Measurements from ENCODE around the gene CREBBP.
"Not testable (repeated sequence)": the region's sequence is repeated elsewhere in the genome, so short reads cannot be mapped to it uniquely, and the experiment has no call there.

Gene CREBBP

DNA sequence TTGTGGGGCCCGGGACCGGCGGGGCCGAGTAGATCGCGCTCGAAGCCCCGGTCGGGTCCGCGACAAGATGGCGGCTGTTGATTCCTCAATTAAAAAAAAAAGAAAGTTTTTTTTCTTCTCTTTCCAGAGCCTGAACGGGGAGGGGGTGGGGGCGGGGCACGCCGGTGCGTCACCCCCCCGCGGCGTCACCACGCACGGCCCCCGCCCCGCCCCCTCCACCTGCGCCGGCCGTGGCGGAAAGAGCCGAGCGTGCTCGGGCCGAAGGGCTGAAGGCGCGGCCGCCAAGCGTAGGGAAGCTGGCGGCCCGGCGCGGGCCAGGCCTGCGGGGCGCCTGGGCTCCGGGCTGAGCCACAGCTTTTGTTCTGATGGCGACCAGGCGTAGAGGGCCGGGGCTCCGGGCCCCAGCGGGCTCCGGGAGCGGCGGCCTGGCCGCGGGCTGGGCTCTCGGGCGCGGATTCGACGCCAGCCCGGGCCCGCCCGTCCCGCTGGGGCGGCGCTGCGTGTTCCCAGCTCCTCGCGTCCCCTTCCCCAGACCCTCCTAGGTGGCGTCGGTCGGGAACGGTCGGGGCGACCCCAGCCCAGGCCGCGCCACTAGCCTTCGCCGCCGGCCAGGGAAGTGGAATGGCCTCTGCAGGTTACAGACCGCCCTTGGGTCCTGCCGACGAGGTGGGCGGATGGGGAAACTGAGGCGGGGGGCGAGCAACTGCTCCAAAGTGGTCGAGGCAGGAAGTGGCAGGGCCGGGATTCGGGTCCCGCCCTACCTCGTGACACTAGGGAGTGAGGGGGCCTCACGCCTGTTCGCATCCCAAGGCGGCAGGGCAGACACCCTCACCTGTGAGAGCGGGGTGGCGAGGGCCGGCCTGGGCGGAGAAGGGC lies at the start of gene CREBBP:
TSS of gene CREBBP (minus strand) at position 91 of the 876 bp plus-strand sequence. CDS start 797 bp downstream, outside the sequence.
- DNase-seq, result peak; percentile 92

DNA sequence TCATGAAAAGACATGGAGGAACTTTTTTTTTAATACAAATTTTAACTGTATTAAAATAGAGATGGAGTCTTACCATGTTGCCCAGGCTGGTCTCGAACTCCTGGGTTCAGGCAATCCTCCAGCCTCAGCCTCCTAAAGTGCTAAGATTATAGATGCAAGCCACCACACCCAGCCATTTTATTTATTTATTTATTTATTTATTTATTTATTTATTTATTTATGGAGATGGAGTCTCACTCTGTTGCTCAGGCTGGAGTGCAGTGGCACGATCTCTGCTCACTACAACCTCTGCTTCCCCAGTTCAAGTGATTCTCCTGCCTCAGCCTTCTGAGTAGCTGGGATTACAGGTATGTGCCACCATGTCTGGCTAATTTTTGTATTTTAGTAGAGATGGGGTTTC lies 46.6 kb upstream of the CREBBP start:
- not testable (repeated sequence) for DNase-seq

DNA sequence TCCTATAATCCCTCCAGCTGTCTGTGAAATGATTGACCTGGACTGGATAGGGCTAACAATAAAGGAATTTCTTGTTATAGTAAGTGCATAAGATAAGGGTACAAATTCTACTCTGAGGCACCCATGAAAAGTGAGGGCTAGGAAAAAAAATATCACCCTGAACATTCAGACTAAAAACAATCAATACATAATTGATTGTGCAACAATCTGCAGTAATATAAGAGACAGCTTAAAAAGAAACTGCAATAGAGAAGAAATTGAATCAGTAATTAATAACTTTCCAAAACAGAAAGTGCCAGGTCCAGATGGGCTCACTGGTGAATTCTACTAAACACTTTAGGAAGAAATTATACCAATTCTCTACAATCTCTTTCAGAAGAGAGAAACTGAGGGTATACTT lies 44.2 kb upstream of the CREBBP start:
- DNase-seq, result no peak

DNA sequence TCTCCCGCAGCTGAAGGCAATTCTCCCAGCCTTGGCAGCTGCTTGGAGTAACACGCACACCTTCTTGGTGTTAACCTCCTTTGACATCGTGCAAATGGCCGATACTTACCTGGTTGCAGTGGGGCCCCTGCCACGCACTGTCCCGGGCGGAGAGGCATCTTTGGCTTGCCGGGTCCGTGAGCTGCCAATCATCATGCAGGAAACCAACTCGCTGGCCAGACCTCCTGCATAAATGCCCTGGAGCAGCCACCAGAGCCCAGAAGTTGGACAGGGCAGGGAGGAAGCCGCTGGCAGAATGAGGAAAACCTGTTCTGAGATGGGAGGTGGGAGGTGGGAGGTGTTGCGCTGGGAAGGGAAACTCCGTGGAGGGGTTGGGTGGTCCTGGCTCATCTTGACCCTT lies 41.7 kb upstream of the CREBBP start:
- DNase-seq, result no peak

DNA sequence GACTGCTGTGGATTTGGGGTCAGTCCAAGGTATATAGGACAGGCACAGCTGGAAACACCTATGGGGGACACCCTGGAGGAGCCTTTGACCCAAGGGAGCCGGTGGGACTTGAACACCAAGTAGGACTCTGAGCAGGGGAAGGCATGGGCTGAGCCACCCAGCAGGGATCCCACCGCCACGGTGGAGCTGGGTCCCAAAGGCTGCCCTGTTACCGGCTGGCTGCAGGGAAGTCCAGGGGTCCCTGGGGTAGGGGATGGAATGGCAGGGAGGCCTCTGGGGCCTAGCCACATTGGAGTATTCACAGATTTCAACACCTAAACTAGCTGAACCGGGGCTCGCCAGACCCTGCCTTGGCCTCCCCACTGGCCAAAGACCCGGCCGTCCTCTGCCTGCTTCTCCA lies 39.7 kb upstream of the CREBBP start:
- DNase-seq, result no peak

DNA sequence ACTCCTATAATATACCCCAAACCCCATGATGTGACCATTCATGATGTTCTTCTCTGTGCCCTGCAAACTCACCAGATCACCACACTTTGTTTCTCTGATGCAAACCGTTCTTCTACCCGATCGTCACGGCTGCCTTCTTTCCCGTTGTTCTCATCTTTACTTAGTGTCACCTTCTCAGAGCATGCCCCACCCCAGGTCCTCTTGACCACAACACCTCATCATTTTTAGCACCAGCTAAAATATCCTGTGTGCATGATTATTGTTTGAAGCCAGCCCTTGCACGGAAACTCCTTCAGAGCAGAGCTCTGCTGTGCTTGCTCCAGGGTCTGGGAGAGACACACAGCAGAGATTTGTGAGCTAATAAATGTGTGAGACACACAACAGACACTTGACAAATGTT lies 38.9 kb upstream of the CREBBP start:
- DNase-seq, result no peak

DNA sequence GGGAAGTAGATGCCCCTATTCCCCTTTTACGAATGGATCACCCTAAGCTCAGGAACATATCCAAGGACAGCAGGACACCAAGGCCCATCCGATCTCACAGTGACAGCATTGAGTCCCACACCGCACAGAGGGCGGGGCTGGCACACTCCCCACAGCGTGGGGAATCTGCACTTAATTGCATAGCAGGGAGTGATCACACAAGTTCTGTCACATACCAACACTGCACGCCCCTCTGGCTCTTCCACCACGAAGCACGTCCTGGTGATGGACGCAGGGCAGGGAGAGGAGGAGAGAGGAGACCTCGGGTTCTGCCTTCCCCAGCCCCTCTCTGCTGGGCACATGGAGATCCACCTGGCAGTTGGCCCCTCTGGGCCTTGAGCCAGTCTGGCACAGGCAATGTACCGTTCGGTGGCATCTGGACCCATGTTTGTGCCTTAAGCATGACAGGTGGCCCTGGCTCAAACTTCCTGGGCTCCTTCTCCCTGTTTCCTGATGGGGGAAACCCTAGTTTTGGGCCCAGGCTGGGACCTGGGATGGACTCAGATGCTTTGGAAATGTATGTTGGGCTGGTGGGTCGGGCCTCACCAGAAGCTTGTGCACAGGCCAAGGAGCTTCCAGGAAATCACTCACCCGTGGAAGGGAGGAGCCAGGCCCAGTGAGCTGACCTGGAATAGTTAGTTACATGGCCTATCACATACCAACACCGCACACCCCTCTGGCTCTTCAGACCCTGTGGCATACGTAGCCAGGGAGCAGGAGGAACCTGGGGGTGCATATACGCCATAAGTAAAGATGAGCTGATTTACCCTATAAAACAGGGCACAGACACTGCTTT lies 35.1 kb upstream of the CREBBP start:
- DNase-seq, result no peak

DNA sequence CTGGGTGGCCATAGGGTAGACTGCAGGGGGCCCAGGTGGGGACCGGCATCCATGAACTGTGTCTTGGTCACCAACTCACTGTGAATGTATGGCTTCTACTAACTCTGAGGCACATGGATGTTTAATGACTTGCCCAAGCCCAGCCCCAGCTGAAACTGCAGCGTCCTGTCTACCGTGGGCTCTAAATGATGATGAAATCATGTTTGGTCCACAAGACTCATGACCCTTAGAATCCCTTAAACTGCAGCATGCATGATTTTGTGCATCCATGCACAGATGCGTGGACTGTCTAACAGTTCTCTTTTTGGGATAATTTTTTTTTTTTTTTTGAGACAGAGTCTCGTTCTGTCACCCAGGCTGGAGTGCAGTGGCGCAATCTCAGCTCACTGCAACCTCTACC lies 32.4 kb upstream of the CREBBP start:
- no peak for DNase-seq

DNA sequence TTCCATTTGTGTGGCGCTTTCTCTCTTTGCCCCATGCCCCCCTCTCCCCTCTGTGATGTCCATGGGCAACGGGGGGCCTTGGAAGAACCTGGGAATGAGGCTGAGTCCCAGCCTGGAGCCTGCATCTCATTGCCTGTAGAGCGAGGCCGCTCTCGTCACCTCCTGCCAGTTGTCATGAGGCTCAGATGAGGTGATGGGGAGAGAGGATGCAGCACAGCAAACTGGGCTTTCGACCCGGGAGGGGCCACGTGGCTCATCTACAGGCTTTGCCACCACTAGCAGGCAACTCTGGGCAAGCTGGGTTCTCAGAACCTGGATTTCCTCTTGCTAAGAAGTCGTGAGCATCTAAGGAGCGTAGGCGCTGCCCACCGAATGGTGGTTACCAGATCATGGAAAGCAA lies 31.9 kb upstream of the CREBBP start:
- no peak for DNase-seq

DNA sequence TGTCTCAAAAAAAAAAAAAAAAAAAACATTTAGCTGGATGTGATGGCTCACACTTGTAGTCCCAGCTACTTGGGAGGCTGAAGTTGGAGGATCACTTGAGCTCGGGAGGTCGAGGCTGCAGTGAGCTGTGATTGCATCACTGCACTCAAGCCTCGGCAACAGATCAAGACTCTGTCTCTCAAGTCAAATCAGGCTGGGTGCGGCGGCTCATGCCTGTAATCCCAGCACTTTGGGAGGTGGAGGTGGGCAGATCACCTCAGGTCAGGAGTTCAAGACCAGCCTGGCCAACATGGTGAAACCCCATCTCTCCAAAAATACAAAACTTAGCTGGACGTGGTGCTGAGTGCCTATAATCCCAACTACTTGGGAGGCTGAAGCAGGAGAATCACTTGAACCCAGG lies 31.2 kb upstream of the CREBBP start:
- DNase-seq, result not testable (repeated sequence)

DNA sequence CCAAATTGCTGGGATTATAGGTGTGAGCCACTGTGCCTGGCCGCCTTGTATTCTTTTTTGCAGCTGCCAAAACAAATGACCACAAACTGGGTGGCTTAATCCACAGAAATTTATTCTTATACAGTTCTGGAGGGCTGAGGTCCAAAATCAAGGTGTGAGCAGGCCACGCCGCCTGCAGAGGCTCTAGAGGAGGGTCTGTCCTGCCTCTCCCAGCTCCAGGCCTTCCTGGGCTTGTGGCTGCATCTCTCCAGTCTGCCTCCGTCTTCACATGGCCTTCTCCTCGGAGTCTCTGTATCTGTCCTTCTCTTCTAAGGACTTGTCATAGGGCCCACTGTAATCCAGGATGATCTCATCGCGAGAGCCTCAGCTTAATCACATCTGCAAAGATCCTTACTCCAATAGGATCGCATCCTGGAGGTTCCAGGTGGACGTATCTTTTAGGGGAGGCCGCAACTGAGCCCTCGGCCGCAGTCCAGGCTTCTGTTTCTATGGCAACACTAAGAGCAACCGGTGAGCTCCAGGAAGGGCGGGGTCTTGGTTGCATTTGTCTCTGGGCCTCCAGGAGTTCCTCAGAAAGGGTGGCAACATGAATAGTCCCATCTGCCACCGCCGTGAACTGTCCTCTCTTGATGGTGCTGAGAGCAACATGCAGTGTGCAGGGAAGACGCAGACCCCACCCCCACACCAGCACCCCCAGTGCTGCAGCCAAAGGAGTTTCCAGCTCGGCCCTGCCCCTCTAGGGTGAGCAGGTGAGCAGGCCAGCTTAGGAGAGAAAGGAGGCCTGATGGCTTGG lies 29.5 kb upstream of the CREBBP start:
- no peak for DNase-seq

DNA sequence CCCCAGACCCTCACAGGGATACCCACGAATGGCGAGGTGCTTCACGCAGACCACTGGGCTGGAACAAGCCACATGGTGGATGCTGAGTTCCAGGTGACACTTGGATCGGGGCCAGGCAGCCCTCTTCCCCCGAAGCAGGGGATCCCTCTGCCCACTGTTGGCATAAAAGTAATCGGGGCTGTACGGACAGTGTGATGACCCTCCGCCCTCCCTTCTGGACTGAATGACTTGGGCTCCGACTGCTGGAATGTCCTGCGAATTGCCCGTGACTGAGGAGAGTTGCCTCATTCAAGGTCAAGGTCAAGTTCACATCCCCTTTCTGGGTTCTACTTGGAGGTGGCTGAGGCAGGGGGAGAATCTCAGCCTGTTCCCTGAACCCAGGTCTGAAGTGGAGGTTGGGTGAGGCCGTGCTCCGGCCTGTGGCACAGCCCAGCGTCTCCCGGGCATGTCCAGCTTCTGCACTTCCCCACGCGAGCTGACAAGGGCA lies 28.5 kb upstream of the CREBBP start:
- no peak for DNase-seq

DNA sequence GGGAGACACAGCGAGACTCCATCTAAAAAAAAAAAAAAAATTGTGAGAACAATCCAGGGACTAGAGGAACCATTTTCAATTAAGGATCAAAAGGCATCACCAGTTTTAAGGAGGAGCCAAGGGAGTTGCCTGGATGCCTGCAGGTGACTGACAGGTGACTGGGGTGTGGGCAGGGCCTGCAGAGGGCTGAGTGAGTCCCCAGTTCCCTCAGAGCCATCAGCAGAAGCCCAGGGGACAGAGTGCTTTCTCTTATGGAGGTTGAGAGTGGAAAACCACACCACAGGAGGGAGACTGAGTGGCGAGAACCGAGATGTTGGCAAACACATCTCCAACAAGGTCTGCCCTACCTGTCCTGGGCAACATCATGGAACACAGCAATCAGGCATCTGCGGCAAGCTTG lies 27.1 kb upstream of the CREBBP start:
- no peak for DNase-seq

DNA sequence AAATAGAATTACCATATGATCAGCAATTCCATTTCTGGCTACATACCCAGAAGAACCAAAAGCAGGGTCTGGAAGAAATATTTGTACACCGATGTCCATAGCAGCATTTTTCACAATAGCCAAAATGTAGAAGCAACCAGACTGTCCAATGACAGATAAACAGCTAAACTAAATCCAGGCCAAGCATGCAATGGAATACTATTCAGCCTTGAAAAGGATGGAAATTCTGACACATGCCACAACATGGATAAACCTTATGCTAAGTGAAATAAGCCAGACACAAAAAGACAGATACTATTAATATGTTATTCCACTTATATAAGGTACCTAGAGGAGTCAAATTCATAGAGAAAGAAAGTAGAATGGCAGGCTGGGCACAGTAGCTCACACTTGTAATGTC lies 25.9 kb upstream of the CREBBP start:
- DNase-seq, result no peak

DNA sequence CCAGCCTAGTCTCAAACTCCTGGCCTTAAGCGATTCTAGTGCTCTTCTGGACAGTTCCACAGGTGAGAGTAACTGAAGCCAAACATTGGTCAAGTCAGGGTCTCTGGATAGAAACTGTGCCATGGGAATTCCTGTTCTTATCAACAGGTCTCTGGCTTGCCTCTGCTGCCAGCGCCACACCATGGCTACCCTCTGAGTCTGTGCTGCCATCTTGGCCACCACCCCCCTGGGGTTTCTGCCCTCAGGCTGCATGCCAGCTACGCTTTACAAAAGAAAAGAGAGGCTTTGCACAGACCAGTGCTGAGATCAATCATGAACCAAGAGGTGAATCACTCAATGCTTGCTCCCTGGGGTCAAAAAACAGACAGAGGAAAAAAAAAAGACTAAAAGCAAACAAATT lies 24.4 kb upstream of the CREBBP start:
- DNase-seq, result no peak

DNA sequence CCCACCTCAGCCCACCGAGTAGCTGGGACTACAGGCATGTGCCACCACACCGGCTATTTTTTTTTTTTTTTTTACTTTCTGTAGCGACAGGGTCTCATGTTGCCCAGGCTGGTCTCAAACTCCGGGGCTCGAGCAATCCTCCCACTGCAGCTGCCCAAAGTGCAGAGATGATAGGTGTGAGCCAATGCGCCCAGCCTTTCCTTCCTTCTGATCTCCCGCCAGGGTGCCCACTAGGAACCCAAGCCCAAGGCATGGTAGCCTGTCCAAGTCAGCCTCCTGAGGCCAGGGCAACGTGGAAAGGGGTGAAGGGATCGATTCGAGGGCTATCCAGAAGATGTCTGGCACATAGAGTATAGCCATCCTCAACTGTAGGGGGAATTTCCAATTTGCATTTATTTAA lies 9.6 kb upstream of the CREBBP start:
- no peak for DNase-seq

DNA sequence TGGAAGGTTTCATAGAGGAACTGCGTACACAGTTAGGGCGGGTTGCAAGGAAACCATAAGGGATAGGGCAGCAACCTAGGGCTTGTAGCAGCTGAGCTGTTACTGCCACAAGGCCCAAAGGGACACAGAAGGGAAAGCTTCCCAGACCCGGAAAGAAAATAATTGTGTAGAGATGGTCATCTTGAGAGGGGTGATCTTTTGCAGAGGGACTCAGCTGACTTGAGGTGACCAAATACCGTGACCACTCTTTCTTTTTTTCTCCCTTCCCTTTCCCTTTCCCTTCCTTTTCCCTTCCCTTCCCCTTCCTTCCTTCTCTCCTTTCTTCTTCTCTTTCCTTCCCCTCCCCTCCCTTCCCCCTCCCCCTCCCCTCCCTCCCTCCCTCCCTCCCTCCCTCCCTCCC lies 8.5 kb upstream of the CREBBP start:
- DNase-seq, result no peak

DNA sequence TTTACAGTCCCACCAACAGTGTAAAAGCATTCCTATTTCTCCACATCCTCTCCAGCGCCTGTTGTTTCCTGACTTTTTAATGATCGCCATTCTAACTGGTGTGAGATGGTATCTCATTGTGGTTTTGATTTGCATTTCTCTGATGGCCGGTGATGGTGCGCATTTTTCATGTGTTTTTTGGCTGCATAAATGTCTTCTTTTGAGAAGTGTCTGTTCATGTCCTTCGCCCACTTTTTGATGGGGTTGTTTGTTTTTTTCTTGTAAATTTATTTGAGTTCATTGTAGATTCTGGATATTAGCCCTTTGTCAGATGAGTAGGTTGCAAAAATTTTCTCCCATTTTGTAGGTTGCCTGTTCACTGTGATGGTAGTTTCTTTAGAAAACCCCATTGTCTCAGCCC lies 5.5 kb upstream of the CREBBP start:
- DNase-seq, result not testable (repeated sequence)

DNA sequence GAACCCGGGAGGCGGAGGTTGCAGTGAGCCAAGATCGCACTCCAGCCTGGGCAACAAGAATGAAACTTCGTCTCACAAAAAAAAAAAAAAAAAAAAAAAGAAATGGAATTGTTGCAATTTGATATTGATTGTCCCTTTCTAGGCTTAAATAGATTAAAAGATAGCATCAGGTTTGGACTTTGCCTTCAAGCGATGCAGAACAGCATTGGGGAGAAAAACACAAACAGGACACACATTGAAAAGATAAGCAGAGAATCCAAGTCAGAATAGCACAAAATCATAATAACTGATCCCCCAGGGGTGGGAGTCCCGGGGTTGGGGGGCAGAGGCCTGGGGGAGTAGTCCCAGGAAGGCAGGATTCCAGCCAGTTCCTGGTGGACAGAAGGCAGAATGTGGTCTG lies 3.9 kb upstream of the CREBBP start:
- no peak for DNase-seq

DNA sequence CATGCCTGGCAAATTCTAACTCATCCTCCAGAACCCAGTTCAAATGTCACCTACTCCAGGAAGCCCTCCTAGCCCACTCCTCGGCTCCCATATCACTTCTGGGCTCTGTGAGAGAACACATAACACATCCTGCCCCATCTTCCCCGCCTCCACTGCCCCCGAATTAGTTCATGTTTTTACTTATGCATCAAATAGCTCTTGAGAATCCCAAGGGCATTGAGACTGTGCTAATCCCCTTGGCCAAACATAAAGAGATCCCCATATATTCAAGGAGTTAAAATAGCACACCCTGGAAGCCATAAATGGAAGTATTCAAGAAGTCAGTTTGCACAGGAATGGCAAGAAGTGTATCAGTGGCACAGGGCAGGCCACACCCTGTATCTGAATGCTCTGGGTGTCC lies 2.0 kb upstream of the CREBBP start:
- DNase-seq, result no peak

DNA sequence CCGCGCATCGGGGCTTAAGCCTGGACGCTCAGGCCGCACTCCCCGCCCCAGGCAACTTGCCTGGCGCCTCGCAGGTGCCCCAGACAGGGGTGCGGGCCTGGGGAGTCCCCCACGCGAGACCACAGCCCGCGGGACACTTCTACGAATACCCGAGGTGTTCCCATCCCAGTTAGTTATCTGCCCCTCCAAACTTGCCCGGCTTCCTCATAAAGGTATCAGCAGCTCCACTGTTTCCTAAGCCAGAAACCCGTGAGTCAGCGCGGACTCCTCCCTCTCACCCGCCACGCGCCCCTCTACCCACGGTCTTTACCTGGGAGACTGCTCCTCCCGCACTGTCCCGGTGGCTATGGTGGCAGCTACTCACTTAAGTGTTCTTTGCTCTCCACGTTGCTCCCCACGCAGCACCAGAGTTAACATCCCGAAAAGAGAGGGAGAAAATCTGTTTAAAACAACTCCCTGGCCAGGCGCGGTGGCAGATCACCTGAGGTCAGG lies 1.0 kb upstream of the CREBBP start:
- no peak for DNase-seq

DNA sequence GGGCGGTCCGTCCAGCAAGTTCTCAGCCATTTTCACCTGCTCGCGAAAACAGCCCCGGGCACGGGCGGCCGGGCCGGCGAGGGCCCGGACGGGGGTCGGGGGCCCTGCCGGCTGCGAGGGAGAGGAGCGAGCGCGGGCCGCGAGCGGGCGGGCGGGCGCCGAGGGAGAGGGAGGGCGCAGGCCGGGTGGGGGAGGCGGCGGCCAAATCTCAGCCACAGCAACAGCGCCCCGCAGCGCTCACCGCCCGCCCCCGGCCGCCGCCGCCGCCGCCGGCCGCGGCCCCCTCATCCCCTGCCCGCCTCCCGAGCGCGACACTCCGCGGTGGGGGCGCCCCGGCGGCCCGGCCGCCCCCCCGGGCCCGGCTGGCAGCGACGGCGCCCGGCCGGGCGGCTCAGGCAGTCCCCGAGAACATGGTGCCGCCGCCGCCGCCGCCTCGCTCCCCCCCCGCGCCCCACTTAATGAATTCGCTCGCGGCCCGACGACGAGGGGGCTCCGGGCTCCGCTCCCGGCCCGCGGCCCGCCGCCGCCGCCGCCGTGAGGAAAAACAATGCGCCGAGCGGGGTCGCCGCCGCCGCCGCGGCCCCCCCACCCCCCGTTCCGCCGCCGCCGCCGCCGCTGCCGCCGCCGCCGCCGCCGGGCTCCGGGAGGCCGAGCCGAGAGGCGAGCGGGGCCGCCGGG lies 487 bp downstream of the CREBBP start:
- peak; percentile 68 for DNase-seq

Data from inflammatory macrophage treated with lipopolysaccharide for 4 hours (primary cell).